Chondrocyte (in vitro differentiated cells): Measurements from ENCODE around the gene SMCO1. TPM values are rescaled to one million over a fixed set of nuclear protein-coding genes. Genes with fewer than 3 reads are reported as not detected.

Source experiments
- total RNA-seq: library from RNA; stranded (reverse); gene quantifications from 3 replicates; pipeline ENCODE4 v1.2.1, GENCODE V29; 2021

Gene SMCO1
- total RNA-seq, 1 donor from 2014 or later: not detected

Other genes with a start within 250 kb of the SMCO1 start
- gene PCYT1A, start 227.6 kb downstream of the SMCO1 start, total RNA-seq: 74.4 to 84.1 TPM (median 75.7 TPM) in 3 replicates
- 10.6 to 19.5 TPM (median 12.1 TPM) in 3 replicates for gene DYNLT2B, start 197.1 kb downstream of the SMCO1 start, total RNA-seq
- gene TM4SF19, start 177.0 kb downstream of the SMCO1 start, total RNA-seq: 0.47 to 0.62 TPM in 2 of 3 replicates, not detected in the other
- 57.6 to 69.4 TPM (median 62.5 TPM) in 3 replicates for gene UBXN7, start 82.9 kb downstream of the SMCO1 start, total RNA-seq
- gene RNF168, start 11.6 kb downstream of the SMCO1 start, total RNA-seq: 18.3 to 21.9 TPM (median 19.5 TPM) in 3 replicates
- gene WDR53, start 53.2 kb upstream of the SMCO1 start, total RNA-seq: 12.2 to 13.8 TPM (median 12.8 TPM) in 3 replicates
- 9.8 to 10.0 TPM (median 9.9 TPM) in 3 replicates for gene FBXO45, start 53.3 kb upstream of the SMCO1 start, total RNA-seq
- gene NRROS, start 124.3 kb upstream of the SMCO1 start, total RNA-seq: 0.38 to 0.50 TPM in 2 of 3 replicates, not detected in the other
- 2.1 to 2.8 TPM (median 2.5 TPM) in 3 replicates for gene CEP19, start 196.9 kb upstream of the SMCO1 start, total RNA-seq
- gene PIGX, start 197.0 kb upstream of the SMCO1 start, total RNA-seq: 27.2 to 31.2 TPM (median 30.8 TPM) in 3 replicates
- gene PAK2, start 224.5 kb upstream of the SMCO1 start, total RNA-seq: 61.3 to 90.3 TPM (median 79.9 TPM) in 3 replicates